Measurements from ENCODE around the gene HCN3.

- no peak for TF ChIP-seq CTCF (IDR thresholded peaks at IDR 0.05)
- no peak for TF ChIP-seq POLR2A (IDR thresholded peaks at IDR 0.05)
Measured at GRCh38 chr1:155318082-155318481, 40.8 kb downstream of the HCN3 start.

Measured in esophagus squamous epithelium (tissue), 4 donors.